Esophagus squamous epithelium (tissue), 5 donors: ENCODE data around the gene RNU2-1. TPM values are rescaled to one million over a fixed set of nuclear protein-coding genes. Genes with fewer than 3 reads are reported as not detected.
"Not testable (repeated sequence)": the region's sequence is repeated elsewhere in the genome, so short reads cannot be mapped to it uniquely, and the experiment has no call there.

Experiments used
- DNase-seq: peaks from one replicate; lab custom pipeline; 2025; lab: John Stamatoyannopoulos, UW
- H3K27ac ChIP-seq, 4 donors: fragments of 200-600 bp; sonication (generic); one replicate each; pipeline ENCODE4 v1.5.1; 2016 to 2019; ENCODE audit warnings: mild to moderate bottlenecking in 1 of 4
- H3K27me3 ChIP-seq, 4 donors: fragments of 200-600 bp; sonication (generic); 1 replicate in 3 of 4; 2 replicates in 1 of 4; pipeline versions ENCODE4 v1.5.1 to v1.6.0; 2017 to 2021; ENCODE audit warnings: antibody characterized with exemption in 1 of 4
- H3K36me3 ChIP-seq, 3 donors: fragments of 200-600 bp; sonication (generic); one replicate each; pipeline ENCODE4 v1.5.1; 2016 to 2019
- H3K4me1 ChIP-seq, 3 donors: fragments of 200-600 bp; sonication (generic); one replicate each; pipeline ENCODE4 v1.5.1; 2017 to 2019
- H3K4me3 ChIP-seq, 4 donors: fragments of 200-600 bp; sonication (generic); 1 replicate in 3 of 4; 2 replicates in 1 of 4; pipeline ENCODE4 v1.5.1; 2016 to 2019; ENCODE audit warnings: mild to moderate bottlenecking in 2 of 4, moderate library complexity in 1 of 4
- H3K9me3 ChIP-seq, 3 donors: fragments of 200-600 bp; sonication (generic); one replicate each; pipeline ENCODE4 v1.5.1; 2016 to 2019
- POLR2A ChIP-seq, 4 donors: fragments of 450-650 bp; IDR thresholded peaks; one replicate each; pipeline ENCODE4 v1.6.1; 2017; ENCODE audit warnings: antibody characterized with exemption in 4 of 4, mild to moderate bottlenecking in 4 of 4, moderate library complexity in 3 of 4
- WGBS, 2 donors: methylation state at CpG; one replicate each; pipeline ENCODE4 v1.1.5; 2018; 5-methylcytosine and 5-hydroxymethylcytosine counted together
- intact Hi-C: fragments of 100-400 bp; cut with DNase I; formaldehyde crosslinking; loops from one replicate; pipeline ENCODE4 v1.15.0; 2022
- total RNA-seq, 4 donors: library from RNA; depleted of rRNA; stranded (reverse); fragments of >200 nt; gene quantifications; one replicate each; pipeline ENCODE4 v1.1.0, GENCODE V29; 2016
- TF ChIP-seq, protein P1 (sequence below), 6 experiments: fragments of 450-650 bp in 4 of 6; fragments of 200-600 bp in 2 of 6; sonication (generic) in 2 of 6; IDR thresholded peaks; one replicate each; pipeline ENCODE4 v1.5.1; 2016 to 2019; ENCODE audit warnings: antibody characterized with exemption in 6 of 6, mild to moderate bottlenecking in 4 of 6, moderate library complexity in 4 of 6
- donor health status: DM: yes; HTN: yes; CAD: no.

The RNU2-1 gene
- total RNA-seq, 4 donors from 2014 or later: not detected

DNA sequence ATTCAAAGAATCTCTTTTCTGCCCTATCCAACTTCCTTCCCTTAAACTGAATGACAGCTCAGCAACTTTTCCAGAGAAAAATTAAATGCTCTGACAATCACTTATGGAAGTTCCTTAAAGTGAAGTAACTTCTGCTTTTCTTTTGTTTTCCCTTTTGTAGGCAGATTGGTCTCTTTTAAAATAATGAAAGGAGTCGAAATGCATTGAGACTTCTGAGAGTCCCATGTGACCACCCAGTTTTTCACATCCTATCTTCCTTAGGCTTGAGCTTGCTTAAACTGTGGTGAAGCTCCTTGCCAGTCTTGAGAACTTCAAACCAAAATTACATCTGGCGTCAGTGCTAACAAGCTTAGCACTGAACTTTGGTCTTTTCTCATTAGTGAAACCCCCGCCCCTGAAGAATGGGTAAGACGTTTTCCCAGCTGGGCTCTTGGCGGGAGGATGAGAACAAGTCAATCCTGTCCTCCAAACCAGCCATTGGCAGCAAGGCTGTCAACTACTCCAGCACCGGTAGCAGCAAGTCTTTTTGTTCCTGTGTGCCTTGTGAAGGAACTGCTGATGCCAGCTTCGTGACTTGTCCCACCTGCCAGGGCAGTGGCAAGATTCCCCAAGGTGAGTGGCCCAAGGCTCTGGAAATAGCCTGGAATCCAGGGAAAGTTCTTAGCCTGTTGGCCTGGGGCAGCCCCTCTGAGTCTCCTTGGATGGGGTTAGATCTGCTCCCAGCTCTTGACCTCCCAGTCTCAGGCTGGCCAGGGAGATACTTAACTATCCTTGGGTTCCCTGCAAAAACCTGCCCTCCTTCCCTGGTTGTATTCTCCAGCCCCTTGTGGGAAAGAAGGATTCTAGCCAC lies 20.9 kb downstream of the RNU2-1 start:
- no peaks in the 10 kb centered on the region for H3K27me3 ChIP-seq
- peak overlapping the region in 3 of 4 donors; percentile 59 to 76 (median 61) for H3K4me3 ChIP-seq
- 50 to 54% methylated on average over 5 to 6 of the region's 7 CpGs for WGBS, 2 donors
- no peak for DNase-seq
- H3K9me3 ChIP-seq: no peaks in the 10 kb centered on the region
- TF ChIP-seq, protein P1, sequence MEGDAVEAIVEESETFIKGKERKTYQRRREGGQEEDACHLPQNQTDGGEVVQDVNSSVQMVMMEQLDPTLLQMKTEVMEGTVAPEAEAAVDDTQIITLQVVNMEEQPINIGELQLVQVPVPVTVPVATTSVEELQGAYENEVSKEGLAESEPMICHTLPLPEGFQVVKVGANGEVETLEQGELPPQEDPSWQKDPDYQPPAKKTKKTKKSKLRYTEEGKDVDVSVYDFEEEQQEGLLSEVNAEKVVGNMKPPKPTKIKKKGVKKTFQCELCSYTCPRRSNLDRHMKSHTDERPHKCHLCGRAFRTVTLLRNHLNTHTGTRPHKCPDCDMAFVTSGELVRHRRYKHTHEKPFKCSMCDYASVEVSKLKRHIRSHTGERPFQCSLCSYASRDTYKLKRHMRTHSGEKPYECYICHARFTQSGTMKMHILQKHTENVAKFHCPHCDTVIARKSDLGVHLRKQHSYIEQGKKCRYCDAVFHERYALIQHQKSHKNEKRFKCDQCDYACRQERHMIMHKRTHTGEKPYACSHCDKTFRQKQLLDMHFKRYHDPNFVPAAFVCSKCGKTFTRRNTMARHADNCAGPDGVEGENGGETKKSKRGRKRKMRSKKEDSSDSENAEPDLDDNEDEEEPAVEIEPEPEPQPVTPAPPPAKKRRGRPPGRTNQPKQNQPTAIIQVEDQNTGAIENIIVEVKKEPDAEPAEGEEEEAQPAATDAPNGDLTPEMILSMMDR (IDR thresholded peaks at IDR 0.05): no peak
- no peak for TF ChIP-seq POLR2A (IDR thresholded peaks at IDR 0.05)
- H3K27ac ChIP-seq: peak overlapping the region in 3 of 4 donors; percentile 87 to 89 (median 88)
- intact Hi-C loops: no loop called here
- H3K36me3 ChIP-seq: peaks cover 0 to 53% (median 3%) of the 10 kb centered on the region in 3 donors
- peaks cover 14 to 34% (median 20%) of the 10 kb centered on the region in 3 donors for H3K4me1 ChIP-seq

DNA sequence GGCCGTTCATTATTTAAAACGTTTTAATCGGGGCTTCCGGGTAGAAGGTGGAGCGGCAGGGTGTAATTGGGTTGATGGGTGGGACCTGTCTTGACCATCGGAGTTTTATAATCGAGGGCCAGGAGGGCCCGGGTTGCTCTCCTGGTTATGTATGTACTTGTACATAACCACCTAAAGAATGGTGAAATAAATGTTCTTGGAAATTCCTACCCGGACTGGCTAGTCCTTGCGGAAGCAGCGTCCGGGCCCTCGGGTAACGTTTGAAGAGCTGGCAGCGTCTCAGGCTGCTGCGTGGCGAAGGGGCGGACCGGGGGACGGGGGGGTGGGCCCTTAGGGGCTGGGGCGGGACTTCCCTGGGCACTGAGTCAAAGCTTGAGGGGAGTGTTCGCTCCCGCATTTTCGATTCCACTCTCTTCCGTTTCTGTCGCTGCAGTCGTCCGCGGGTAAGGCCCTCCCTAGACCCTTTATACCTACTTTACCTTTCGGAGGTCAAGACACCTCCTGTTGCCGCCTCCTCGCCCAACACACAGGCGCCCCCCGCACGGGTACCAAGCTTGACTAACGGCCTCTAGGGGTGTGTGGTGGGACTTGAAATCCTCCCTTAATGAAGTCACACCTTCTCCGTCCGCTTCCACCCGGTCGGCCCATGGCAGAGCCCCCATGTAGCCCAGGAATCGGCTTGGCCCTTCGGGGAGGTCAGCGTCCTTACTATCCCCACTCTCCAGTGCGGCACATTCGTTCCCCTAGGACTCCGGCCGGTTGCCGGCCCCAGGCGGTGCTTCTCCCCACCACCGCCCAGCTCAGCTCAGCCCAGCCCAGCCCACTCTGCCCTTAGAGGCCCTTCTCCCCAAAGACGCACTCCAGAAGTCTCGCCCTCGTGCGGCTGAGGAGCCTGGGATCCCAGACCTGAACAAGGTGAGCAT lies 22.0 kb downstream of the RNU2-1 start, which contains the start of gene TMEM106A:
Gene TMEM106A (plus strand): TSS at position 396 of the 923 bp plus-strand sequence. CDS start 1,167 bp downstream, outside the sequence.
- TF ChIP-seq POLR2A (IDR thresholded peaks at IDR 0.05): peak in 1 of 4 donors; percentile 50
- TF ChIP-seq, protein P1 (IDR thresholded peaks at IDR 0.05): peak in 3 of 6 experiments; percentile 28 to 41 (median 33)
- H3K9me3 ChIP-seq: no peaks in the 10 kb centered on the region
- H3K4me3 ChIP-seq: peak within 1 kb of the TSS; percentile 41 to 76 (median 60)
- WGBS, 2 donors: 1% methylated on average over 25 to 31 of the region's 54 CpGs
- intact Hi-C loops: no loop called here
- H3K27ac ChIP-seq: peak within 1 kb of the TSS; percentile 69 to 89 (median 88)
- H3K36me3 ChIP-seq: peaks cover 0 to 53% (median 3%) of the 10 kb centered on the region in 3 donors
- H3K4me1 ChIP-seq: peaks cover 14 to 34% (median 20%) of the 10 kb centered on the region in 3 donors
- no peaks in the 10 kb centered on the region for H3K27me3 ChIP-seq
- peak; percentile 35 for DNase-seq

DNA sequence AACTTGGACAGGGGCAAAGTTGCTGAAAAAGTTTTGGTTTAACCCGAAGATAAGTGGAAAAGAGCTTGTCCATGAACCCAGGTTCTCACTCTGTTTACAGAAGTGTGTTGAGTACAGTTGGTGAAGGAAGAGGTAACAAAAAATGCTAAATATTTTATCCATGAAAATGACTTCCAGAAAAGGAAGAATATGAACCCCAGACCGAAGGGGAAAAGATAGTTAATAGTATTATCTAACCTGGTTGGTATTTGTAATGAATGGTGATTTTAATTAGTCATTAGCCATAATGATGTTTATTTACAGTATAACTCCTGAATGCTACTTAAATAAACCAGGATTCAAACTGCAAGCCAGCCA lies 22.7 kb downstream of the RNU2-1 start:
- intact Hi-C loops: no loop called here
- no peak for TF ChIP-seq POLR2A (IDR thresholded peaks at IDR 0.05)
- TF ChIP-seq, protein P1 (IDR thresholded peaks at IDR 0.05): no peak
- H3K27ac ChIP-seq: peak overlapping the region; percentile 69 to 89 (median 88)
- H3K9me3 ChIP-seq: no peaks in the 10 kb centered on the region
- H3K4me3 ChIP-seq: peak overlapping the region; percentile 41 to 76 (median 60)
- no peak for DNase-seq
- H3K4me1 ChIP-seq: peaks cover 14 to 34% (median 20%) of the 10 kb centered on the region in 3 donors
- no peaks in the 10 kb centered on the region for H3K27me3 ChIP-seq
- WGBS, 2 donors: 14 to 23% methylated on average over 2 of the region's 2 CpGs
- peaks cover 0 to 53% (median 3%) of the 10 kb centered on the region in 3 donors for H3K36me3 ChIP-seq

DNA sequence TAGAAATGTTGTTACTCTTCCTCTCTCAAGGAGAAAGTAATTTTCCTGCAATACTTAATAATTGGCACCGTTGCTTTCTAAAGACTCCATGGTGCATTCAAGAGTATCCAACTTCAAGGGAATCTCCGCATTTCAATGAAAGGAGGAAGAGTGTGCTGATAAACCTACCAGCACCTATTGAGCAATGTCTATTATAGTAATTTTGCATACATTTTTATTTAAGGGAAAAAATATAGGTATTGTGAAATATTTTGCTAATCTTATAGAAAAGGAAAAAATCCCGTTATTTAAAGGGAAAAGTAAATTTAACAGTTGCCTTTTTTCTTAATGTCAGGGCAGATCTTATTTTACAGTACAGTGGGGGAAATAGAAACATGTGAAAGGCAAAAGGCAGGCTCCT lies 23.2 kb downstream of the RNU2-1 start:
- H3K4me3 ChIP-seq: no peak overlapping the region
- TF ChIP-seq POLR2A (IDR thresholded peaks at IDR 0.05): no peak
- TF ChIP-seq, protein P1 (IDR thresholded peaks at IDR 0.05): no peak
- peak overlapping the region in 3 of 4 donors; percentile 69 to 88 (median 87) for H3K27ac ChIP-seq
- H3K4me1 ChIP-seq: peaks cover 14 to 34% (median 20%) of the 10 kb centered on the region in 3 donors
- WGBS, 2 donors: 56 to 82% methylated on average over 3 of the region's 3 CpGs
- H3K27me3 ChIP-seq: no peaks in the 10 kb centered on the region
- no peaks in the 10 kb centered on the region for H3K9me3 ChIP-seq
- H3K36me3 ChIP-seq: peaks cover 0 to 53% (median 3%) of the 10 kb centered on the region in 3 donors
- intact Hi-C loops: no loop called here
- no peak for DNase-seq

DNA sequence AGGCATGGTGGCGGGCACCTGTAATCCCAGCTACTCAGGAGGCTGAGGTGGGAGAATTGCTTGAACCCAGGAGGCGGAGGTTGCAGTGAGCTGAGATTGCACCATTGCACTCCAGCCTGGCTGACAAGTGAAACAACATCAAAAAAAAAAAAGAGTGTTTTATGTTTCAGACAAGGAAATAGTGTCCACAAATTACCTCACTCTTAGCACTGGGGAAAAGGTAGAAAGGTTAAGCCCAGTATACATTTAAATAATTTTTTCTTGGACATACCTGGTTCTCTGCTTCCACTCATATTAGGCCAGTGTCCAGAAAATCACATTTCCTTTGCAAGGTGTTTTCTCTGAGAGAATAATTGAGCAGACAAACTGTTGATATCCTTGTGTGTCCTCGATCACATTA lies 30.8 kb downstream of the RNU2-1 start:
- H3K27me3 ChIP-seq, H3K9me3 ChIP-seq, H3K4me3 ChIP-seq, H3K4me1 ChIP-seq, H3K27ac ChIP-seq, DNase-seq, intact Hi-C loops: not testable (repeated sequence)
- WGBS, 2 donors: 98 to 100% methylated on average over 2 to 3 of the region's 3 CpGs
- peaks cover 13 to 100% (median 50%) of the 10 kb centered on the region in 3 donors for H3K36me3 ChIP-seq
